D721Med (cell line): ENCODE results near the gene ABCB10.
"Not testable (repeated sequence)": the region's sequence is repeated elsewhere in the genome, so short reads cannot be mapped to it uniquely, and the experiment has no call there.

Source experiments
- DNase-seq: peaks from one replicate; pipeline ENCODE4 v3.0.0; 2011; ENCODE audit warnings: low spot score; ENCODE audit not compliant: insufficient read length
- FAIRE-seq: peaks from 2 replicates; lab custom pipeline; 2011; peaks lifted over from hg19 to GRCh38; lab: Jason Lieb, UNC
- TF ChIP-seq, protein P1 (sequence below): IDR thresholded peaks from 2 replicates; pipeline ENCODE4 v1.5.1; 2012; ENCODE audit warnings: mild to moderate bottlenecking, control low read depth; ENCODE audit not compliant: insufficient read depth; ENCODE audit errors: missing control alignments

Gene ABCB10

DNA sequence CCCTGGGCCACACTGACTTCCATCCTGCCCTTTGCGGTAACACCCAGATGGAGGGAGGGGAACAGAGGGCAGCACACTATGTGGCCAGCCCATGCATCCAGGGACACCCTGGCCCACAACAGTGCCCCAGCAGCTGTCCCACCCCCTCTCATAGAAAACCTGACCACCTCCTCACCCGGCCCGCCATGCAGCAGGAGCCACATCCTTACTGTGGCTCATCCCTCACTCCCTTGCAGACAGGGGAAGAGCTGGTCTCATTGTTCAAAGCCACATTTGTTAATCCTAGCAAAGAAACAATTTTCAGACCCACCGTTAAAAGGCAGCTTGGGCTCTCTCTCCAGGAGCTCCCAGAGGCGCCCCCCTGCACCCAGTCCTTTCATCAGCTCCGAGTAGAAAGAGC, 27.2 kb downstream of the ABCB10 start:
- TF ChIP-seq, protein P1, sequence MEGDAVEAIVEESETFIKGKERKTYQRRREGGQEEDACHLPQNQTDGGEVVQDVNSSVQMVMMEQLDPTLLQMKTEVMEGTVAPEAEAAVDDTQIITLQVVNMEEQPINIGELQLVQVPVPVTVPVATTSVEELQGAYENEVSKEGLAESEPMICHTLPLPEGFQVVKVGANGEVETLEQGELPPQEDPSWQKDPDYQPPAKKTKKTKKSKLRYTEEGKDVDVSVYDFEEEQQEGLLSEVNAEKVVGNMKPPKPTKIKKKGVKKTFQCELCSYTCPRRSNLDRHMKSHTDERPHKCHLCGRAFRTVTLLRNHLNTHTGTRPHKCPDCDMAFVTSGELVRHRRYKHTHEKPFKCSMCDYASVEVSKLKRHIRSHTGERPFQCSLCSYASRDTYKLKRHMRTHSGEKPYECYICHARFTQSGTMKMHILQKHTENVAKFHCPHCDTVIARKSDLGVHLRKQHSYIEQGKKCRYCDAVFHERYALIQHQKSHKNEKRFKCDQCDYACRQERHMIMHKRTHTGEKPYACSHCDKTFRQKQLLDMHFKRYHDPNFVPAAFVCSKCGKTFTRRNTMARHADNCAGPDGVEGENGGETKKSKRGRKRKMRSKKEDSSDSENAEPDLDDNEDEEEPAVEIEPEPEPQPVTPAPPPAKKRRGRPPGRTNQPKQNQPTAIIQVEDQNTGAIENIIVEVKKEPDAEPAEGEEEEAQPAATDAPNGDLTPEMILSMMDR: no peak
- DNase-seq (no peak), FAIRE-seq (no peak)

DNA sequence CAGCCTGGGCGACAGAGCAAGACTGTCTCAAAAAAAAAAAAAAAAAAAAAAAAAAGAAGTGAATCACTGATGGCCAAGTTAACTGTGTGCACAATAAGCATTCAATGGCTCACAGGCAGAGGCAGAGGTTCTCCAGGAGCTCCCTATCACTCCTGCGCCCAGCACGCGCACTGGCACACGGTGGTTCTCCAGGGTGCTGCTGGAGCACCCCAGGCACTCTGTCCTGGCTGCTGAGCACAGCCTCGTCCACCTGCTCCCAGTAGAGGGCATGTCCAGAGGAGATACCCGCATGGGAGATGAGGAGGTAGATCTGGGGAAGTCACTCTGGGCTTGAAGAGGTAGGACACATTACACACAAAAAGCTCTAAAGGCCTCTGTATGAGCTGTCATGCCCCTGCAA, 28.9 kb downstream of the ABCB10 start:
- FAIRE-seq (no peak), DNase-seq (no peak)
- TF ChIP-seq, protein P1: no peak

DNA sequence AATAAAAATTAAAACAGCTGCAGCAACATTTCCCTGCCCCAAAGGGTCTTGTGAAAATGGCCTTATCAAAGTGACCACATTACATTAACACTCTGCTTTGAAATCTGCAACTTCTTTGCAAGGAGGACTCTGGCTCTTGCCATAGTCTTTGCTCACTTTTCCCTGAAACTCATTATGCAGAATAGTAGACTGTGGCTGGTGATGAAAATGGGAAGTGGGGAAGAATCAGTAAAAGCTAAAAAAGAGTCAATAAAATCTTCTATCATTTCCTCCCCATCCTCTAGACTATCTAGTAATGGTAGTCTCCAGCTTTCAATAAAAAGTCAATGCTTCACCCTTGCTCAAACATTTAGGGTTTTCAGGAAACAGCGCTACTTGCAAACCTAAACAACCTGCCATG, 31.8 kb downstream of the ABCB10 start:
- no peak for FAIRE-seq
- no peak for DNase-seq

DNA sequence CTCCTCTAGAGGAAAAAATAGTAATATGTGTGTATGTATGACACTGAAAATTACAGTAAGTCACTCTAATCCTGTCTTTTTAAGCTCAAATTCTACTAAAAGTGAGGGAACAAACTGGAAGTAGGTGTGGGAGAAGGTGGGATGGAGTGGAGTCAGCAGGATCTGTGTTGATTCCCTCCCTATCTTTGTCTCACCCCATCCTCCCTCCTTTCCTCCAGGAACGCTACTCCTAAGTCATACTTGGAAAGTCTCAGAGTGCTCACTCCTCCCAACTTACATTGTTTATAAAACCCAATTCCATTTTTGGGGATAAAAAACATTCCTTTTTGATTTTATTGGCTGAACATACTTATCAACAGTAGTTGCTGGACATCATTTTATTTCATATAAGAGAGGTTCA, 35.5 kb downstream of the ABCB10 start:
- FAIRE-seq (no peak), DNase-seq (no peak)
- TF ChIP-seq, protein P1: no peak

More for the DNA sequence above, 31.8 kb downstream of the ABCB10 start:
- TF ChIP-seq, protein P1: no peak

DNA sequence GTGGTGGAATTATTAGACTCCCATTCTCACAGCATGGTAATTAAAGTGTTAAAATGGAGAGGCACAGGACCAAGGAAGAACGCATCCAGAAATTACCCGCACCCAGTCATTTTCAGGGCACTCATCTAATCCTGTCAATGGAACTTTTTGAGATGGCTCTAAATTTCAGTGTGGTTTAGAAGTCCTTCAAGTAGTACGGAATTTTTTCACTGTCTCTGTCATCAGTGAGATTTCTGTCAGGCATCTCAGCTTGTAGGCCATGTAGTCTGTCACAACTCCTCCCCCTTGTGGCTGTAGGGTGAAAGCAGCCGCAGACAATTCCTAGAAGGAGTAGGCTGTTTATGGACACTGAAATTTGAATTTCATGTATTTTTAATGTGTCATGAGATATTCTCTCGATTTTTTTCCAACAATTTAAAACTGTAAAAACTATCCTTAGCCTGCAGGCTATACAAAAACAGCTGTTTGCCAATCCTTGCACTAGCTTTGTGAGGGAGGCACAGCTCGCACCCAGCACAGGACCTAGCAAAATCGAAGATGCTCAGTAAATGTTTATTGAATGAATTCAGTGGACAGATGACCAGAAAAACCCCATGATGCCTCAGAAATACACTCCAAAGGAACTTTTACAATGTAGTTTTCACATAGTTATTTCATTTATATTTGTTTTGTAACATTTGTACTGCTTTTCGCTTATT, 43.8 kb downstream of the ABCB10 start:
- peak; percentile 58 for DNase-seq
- FAIRE-seq: peak; percentile 97

DNA sequence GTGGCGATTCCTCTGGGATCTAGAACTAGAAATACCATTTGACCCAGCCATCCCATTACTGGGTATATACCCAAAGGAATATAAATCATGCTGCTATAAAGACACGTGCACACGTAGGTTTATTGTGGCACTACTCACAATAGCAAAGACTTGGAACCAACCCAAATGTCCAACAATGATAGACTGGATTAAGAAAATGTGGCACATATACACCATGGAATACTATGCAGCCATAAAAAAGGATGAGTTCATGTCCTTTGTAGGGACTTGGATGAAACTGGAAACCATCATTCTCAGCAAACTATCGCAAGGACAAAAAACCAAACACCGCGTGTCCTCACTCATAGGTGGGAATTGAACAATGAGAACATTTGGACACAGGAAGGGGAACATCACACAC, 46.9 kb downstream of the ABCB10 start:
- DNase-seq, FAIRE-seq: not testable (repeated sequence)

More for the DNA sequence above, 43.8 kb downstream of the ABCB10 start:
- TF ChIP-seq, protein P1: peak; percentile 95

DNA sequence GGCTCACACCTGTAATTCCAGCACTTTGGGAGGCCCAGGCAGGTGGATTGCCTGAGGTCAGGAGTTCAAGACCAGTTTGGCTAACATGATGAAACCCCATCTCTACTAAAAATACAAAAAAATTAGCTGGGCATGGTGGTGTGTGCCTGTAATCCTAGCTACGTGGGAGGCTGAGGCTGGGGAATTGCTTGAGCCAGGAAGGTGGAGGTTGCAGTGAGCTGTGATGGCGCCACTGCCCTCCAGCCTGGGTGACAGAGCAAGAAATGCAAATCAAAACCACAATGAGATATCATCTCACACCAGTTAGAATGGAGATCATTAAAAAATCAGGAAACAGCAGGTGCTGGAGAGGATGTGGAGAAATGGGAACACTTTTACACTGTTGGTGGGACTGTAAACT, 47.3 kb downstream of the ABCB10 start:
- DNase-seq, FAIRE-seq: not testable (repeated sequence)

DNA sequence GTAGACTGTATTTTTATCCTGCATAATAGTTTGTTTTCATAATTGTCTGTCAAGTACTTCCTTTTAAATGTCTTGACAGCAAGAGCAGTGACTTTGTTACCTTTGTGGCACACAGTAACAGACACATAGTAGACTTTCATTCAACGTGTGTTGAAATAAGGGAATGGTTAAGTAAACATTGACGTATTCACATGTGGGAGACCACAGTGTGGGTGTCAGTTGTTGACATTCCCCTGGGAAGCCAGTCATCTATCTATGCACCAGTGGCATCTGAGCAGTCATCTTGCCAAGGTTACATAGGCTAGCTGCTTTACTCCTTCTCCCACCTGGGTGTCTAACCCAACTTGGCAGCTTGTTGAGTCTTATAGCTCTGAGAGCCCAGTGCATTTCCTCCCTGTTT, 48.9 kb downstream of the ABCB10 start:
- TF ChIP-seq, protein P1: no peak
- no peak for DNase-seq
- FAIRE-seq: peak; percentile 35
